Activated naive CD8-positive, alpha-beta T cell treated with anti-CD3 and anti-CD28 coated beads for 36 hours (primary cell): ENCODE measurements around the gene CARD11. TPM values are rescaled to one million over a fixed set of nuclear protein-coding genes. Genes with fewer than 3 reads are reported as not detected.
A peak's percentile ranks its signal among the peaks of the same experiment; 100 is the strongest.

Experiments used
- DNase-seq: peaks from one replicate; pipeline ENCODE4 v3.0.0; 2021
- H3K27ac Mint-ChIP-seq: one replicate; pipeline ENCODE4 v1.8.0; 2022; ENCODE audit warnings: mild to moderate bottlenecking, moderate library complexity, mixed read lengths
- H3K27me3 Mint-ChIP-seq: one replicate; pipeline ENCODE4 v1.8.0; 2022; ENCODE audit warnings: mild to moderate bottlenecking, mixed read lengths
- H3K36me3 Mint-ChIP-seq: one replicate; pipeline ENCODE4 v1.8.0; 2021; ENCODE audit warnings: mild to moderate bottlenecking, mixed read lengths
- H3K4me1 Mint-ChIP-seq: one replicate; pipeline ENCODE4 v1.8.0; 2021; ENCODE audit warnings: mixed read lengths
- H3K4me3 Mint-ChIP-seq: one replicate; pipeline ENCODE4 v1.8.0; 2022; ENCODE audit warnings: mild to moderate bottlenecking, moderate library complexity, mixed read lengths
- H3K9me3 Mint-ChIP-seq: one replicate; pipeline ENCODE4 v1.8.0; 2022; ENCODE audit warnings: mixed read lengths
- total RNA-seq, 2 experiments: library from RNA; stranded (reverse); gene quantifications; one replicate each; pipeline ENCODE4 v1.2.3, GENCODE V29; 2021

Gene CARD11
- total RNA-seq, 2 experiments from 2014 or later = 108 to 111 TPM

DNA sequence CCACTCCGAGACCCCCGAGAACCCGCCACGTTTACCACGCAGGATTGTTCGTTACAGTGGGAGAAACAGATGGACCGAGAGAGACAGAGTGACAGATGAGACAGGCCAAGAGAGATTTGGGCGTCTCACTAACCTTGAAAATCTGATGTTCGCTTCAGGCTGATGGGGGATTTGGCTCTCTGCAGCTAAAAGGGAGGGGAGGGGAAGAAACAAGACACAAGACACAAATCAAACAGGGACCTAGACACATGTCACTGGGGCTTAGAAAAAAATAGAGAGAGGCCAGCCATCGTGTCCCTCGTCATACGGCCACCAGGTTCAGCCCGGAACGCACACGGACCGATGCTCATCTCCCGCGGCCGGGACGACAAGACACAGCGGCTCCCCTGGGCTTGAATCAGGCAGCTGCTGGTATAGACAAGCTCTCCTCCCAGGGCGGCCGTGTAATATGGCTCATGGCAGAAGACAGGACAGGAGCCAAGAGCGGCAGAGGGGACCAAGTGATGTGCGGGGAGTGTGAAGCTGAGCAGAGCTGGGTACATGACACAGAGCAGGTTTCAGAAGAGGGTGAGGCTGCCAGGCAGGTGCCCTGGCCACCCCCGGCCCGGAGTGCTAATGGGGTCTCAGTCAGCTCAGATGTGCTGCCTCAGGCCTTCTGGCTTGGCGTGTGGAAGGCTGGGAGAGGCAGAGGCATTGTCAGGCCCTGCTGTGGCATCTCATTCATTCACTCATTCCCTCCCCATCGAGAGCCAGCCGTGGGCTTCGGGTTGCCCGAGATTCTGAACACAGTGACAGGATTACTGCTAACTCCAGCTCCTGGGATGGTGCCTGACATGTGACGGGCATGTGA is 111.0 kb downstream of the CARD11 start:
- H3K9me3 Mint-ChIP-seq = no peaks in the 10 kb centered on the region
- no peak for DNase-seq
- no peaks in the 10 kb centered on the region for H3K27me3 Mint-ChIP-seq
- H3K27ac Mint-ChIP-seq = peak overlapping the region; percentile 21
- no peak overlapping the region for H3K4me3 Mint-ChIP-seq
- H3K4me1 Mint-ChIP-seq = peaks cover 9% of the 10 kb centered on the region
- H3K36me3 Mint-ChIP-seq = peaks cover 39% of the 10 kb centered on the region

DNA sequence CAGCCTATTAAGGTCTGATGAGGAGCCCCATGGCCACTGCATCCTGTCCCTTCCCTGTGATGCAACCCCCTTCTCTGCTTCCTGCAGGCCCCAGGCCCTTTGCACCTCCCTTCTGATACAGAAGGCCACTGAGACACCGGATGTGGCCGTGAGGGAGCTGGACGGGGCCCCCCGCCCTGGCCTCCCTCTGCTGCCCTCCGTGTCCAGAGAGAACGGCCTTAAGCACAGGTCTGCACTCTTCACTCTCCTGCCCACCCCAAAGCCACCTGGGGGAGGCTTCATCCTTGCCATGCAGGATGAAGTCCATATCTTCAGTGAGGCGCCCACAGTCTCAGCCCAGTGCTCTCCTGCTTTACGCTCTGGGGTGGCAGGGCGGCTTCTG is 112.6 kb downstream of the CARD11 start:
- Mint-ChIP-seq H3K9me3 (no peaks in the 10 kb centered on the region), H3K4me3 (no peak overlapping the region), H3K27ac (peak overlapping the region; percentile 38), H3K36me3 (peaks cover 36% of the 10 kb centered on the region), H3K27me3 (no peaks in the 10 kb centered on the region), H3K4me1 (peaks cover 9% of the 10 kb centered on the region)
- DNase-seq = no peak

DNA sequence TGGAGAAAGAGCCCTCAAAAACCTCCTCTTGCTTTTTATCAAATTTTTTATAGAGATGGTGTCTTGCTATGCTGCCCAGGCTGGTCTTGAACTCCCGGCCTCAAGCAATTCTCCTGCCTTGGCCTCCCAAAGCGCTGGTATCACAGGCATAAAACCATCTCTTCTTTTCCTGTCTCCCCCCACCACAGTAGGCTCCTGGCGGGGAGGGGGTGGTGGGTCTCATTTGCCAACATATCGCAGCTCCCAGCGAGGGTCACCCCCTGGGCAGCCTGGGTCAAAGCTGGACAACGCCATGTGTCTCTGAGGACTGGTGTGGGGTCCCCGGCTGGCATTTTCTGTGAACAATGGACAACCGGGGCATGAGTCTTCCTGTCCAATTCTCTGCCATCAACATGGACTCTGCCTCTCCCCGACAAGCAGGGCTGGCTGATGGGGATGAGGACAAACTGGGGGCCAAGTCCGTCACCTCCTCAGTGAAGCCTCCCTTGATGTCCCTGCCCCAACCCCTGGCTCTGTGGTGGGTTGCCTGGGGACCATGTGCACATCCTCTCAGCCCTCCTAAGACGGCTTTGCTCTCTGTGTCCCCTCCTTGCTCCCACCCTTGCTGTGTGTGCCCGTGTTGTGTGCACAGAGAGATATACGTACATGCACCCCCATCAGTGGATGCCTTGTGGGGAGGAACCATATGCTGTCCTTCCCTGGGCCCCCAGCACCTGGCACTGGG is 113.2 kb downstream of the CARD11 start:
- Mint-ChIP-seq H3K36me3 (peaks cover 40% of the 10 kb centered on the region), H3K4me1 (peaks cover 9% of the 10 kb centered on the region), H3K9me3 (no peaks in the 10 kb centered on the region), H3K27ac (peak overlapping the region; percentile 29), H3K27me3 (no peaks in the 10 kb centered on the region), H3K4me3 (no peak overlapping the region)
- no peak for DNase-seq

DNA sequence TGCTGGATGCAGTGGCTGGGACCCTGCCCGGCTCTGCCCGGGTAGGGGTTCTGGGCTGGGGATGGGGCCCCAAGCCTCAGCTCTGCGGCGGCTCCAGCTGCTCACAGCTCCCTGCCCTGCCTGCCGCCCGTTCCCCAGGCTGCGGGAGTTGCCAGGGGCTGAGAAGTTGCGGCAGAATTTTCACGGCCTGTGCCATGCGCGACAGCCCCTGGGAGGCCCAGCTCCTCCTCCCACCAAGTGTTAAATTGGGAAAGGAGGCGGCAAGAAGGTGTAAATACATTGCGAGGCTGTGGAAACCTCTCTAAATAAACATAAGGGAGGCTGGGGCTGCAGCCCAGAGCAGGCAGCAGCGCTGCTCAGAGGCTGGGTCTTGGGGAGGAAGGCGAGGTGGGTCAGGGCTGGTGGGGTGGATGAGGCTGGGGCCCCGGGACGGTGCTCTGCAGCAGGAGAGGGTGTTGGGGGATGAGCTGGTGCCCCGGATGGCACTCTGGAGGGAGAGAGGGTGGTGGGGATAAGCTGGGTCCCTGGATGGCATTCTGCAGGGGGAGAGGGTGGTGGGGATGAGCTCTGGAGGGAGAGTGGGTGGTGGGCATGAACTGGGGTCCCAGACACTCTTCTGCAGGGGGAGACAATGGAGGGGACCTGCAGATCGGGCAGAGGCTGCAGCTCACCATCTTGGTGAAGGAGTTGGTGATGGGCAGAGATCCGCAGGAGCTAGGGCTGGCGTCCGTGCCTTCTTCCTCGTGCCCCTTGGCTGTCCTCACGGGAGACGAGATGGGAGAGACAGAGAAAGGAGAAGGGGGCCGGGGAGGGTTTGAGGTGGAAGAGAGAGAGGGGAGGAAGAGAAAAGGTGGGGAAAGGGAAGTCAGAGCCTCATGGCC is 114.1 kb downstream of the CARD11 start:
- peaks cover 7% of the 10 kb centered on the region for H3K4me1 Mint-ChIP-seq
- H3K27ac Mint-ChIP-seq = peak overlapping the region; percentile 62
- no peaks in the 10 kb centered on the region for H3K9me3 Mint-ChIP-seq
- H3K4me3 Mint-ChIP-seq = no peak overlapping the region
- H3K27me3 Mint-ChIP-seq = no peaks in the 10 kb centered on the region
- no peak for DNase-seq
- H3K36me3 Mint-ChIP-seq = peaks cover 38% of the 10 kb centered on the region

DNA sequence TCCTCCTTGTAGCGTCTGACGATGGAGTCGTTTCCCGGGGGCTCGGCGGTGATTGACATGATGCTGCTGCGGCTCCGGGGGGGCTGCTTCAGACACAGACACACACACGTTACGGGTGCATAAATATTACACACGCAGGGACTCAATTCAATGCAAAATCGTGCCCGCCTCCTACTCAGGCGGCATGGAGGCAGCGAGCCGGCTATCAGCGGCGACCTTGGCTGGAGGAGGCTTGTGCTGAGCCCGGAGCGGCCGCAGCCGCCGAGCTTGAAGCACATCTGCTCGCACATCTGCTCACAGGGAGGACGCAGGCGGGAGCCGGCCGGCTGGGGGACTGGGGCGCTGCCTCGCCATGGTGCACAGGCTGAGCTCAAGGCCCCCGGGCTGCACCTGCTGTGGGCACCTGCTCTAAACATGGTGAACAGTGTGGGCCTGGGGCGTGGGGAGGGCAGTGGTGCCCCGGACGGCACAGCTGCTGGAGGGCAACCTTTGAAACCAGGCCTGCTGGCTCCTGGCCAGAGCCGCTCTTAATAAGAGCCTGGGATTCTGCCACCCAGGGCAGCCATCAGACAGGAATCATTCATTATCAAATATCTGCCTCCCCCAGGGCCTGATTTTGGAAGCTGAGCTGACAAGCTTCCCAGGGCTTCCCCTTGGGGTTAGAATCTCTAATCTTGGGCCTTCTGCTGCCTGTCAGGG is 114.9 kb downstream of the CARD11 start:
- H3K27ac Mint-ChIP-seq = no peak overlapping the region
- peaks cover 35% of the 10 kb centered on the region for H3K36me3 Mint-ChIP-seq
- no peaks in the 10 kb centered on the region for H3K27me3 Mint-ChIP-seq
- no peaks in the 10 kb centered on the region for H3K9me3 Mint-ChIP-seq
- DNase-seq = no peak
- no peak overlapping the region for H3K4me3 Mint-ChIP-seq
- H3K4me1 Mint-ChIP-seq = peaks cover 3% of the 10 kb centered on the region

DNA sequence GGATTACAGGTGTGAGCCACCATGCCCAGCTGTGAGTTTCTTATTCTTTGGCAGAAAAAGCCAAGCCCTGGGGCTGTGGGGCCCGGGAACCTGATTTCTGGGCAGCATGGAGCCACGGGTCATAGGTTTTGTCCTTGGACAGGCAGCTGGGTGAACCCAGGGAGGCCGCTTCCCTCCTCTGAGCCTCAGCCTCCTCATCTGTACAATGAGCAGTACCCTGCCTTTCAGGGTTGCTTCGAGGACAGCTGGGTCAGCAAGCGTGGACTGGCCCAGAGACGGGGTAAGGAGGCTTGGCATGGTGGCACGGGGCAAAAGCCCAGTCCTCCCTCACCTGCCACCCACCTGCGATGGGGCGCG is 115.4 kb downstream of the CARD11 start:
- Mint-ChIP-seq H3K27ac (no peak overlapping the region), H3K36me3 (peaks cover 32% of the 10 kb centered on the region), H3K27me3 (no peaks in the 10 kb centered on the region), H3K4me1 (no peaks in the 10 kb centered on the region), H3K9me3 (no peaks in the 10 kb centered on the region), H3K4me3 (no peak overlapping the region)
- DNase-seq = no peak

DNA sequence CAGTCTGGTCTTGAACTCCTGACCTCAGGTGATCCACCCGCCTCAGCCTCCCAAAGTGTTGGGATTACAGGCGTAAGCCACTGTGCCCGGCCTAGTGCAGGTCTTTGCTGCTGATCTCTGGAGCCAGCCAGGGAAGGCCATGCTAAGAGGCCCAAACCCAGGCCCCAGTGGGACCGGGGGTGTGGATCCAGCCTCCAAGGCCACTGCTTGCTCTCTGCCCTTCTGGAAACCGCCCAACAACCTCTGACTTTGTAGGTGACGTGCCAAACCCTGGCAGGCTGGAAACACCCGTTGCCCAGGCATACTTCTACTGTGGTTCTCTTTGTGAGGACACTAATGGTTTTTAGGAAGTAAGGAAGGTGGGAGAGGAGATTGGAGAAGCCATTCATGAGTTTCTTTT is 116.1 kb downstream of the CARD11 start:
- Mint-ChIP-seq H3K9me3 (no peaks in the 10 kb centered on the region), H3K36me3 (peaks cover 29% of the 10 kb centered on the region), H3K27me3 (no peaks in the 10 kb centered on the region), H3K4me3 (no peak overlapping the region), H3K27ac (no peak overlapping the region), H3K4me1 (no peaks in the 10 kb centered on the region)
- no peak for DNase-seq

DNA sequence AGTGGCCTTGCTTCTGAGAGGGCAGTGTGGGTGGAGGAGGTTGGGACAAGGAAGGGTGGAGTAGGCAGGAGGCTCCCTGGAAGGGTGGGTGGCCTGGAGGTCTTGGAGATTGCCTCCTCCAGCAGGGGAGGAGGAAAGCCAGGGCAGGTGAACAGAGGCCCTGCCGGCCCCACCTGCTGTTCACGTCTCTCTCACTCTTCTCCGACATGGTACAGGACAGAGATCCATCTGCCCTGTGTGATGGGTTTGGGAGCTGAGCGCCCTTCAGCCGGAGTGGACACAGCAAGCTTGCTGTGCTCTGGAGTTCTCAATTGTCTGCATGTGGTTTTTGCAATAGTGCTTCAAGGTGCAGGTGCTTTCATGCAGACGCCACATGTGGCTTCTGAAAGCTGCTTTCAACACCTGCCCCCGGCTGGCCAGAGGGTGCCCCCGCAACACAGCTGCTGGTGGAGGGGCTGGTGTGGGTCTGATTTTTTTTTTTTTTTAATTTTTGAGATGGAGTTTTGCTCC is 116.7 kb downstream of the CARD11 start:
- H3K9me3 Mint-ChIP-seq = no peaks in the 10 kb centered on the region
- peaks cover 24% of the 10 kb centered on the region for H3K36me3 Mint-ChIP-seq
- H3K4me1 Mint-ChIP-seq = no peaks in the 10 kb centered on the region
- H3K27me3 Mint-ChIP-seq = no peaks in the 10 kb centered on the region
- no peak overlapping the region for H3K4me3 Mint-ChIP-seq
- no peak overlapping the region for H3K27ac Mint-ChIP-seq
- DNase-seq = no peak

DNA sequence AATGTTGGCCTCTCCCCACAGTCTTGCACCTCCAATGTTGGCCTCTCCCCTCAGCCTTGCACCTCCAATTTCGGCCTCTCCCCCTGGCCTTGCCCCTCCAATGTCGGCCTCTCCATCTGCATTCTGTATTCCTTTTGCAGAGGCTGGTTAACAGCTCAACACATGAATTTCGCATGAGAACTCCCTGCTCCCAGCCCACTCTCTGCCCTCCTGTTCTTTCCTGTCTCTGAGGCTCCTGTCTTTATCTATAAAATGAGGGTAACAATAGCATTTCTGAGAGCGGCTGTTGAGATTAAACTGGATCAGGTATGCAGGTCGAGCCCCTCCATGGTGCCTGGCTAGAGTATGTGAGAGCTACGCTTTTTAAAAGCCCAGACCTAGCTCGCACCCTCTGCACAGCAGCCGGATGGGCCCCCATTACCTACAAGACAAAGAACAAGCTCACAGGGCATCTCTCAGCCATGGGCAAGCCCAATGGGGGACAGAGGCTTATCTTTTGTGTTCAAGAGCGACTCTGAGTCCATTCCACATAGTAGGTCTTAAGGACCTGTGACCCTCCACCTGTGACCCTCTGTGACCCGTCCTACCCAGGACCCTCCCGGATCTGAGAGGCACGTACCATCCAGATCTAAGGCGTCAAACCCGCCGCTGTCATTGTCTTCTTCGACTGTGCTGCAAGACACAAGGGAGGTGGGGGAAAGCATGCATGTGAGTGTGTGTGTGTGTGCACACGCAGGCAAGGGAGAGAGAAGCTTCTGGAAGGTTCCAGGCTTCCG is 117.4 kb downstream of the CARD11 start:
- Mint-ChIP-seq H3K4me3 (no peak overlapping the region), H3K36me3 (peaks cover 26% of the 10 kb centered on the region), H3K27me3 (no peaks in the 10 kb centered on the region), H3K27ac (no peak overlapping the region), H3K9me3 (no peaks in the 10 kb centered on the region), H3K4me1 (no peaks in the 10 kb centered on the region)
- no peak for DNase-seq

DNA sequence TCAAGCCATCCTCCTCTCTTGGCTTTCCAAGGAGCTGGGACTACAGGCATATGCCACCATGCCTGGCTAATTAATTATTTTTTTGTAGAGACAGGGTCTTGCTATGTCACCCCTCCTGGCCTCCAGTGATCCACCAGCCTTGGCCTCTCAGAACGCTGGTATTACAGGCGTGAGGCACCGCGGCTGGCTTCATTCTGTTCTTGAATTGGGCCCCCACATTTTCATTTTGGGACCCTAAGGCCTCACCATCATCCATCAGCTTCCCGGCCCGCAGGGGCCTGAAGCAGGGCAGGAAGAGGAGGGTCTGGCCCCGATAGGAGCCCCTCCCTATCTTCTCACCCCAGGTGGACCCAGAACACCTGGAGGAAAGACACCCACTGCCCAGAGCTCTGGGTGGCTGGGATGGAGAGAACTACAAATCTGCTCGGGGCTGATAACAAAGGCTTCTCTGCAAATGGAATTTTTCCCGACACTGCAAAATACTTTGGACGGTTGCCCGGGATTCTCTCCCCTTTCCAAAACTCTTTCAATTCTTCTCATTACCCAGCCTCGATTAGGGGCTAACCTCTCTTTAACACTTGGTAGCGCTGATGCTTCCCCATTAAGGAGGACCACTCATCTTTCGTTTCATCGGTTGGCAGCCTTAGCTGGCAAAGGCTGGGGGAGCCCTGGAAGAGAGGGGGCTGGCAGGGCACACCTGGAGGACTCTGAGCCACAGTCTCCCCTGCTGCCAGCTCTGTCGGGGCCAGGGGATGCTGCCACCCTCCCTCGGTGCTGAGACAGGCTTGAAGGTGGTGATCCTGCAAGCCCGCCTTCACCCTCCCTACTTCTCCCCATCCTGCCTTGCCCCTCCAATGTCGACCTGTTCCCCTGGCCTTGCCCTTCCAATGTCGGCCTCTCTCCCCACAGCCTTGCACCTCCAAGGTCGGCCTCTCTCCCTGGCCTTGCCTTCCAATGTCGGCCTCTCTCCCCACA is 118.5 kb downstream of the CARD11 start:
- Mint-ChIP-seq H3K27me3 (no peaks in the 10 kb centered on the region), H3K27ac (no peak overlapping the region), H3K36me3 (peaks cover 33% of the 10 kb centered on the region), H3K4me1 (no peaks in the 10 kb centered on the region), H3K4me3 (no peak overlapping the region), H3K9me3 (no peaks in the 10 kb centered on the region)
- no peak for DNase-seq

DNA sequence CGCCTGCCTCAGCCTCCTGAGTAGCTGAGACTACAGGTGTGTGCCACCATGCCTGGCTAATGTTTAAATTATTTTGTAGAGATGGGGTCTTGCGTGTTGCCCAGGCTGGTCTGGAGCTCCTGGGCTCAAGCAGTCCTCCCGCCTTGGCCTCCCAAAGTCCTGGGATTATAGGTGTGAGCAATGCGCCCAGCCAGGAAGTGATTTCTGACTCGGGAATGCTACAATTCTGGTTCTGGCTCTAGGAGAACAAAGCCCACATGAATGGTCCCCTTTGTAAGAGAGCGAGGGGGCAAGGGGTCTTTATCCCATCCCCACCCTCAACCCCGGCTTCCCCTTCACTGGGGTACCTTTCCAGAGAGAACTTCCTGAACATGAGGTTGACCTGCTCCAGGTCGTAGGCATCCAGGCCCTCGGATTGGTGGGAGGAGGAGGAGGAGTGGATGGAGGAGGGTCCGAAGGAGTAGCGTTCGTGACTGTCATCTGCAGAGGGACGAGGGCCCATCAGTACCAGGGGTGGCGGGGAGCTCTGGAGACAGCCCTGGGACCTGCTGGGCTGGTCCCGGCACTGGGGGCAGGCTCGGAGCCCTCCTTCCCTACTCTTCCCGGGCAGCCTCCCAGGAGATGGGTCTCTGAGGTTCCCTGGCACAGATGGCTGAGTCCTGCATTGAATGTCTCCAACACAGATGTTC is 119.6 kb downstream of the CARD11 start:
- Mint-ChIP-seq H3K9me3 (no peaks in the 10 kb centered on the region), H3K36me3 (peaks cover 39% of the 10 kb centered on the region)
- no peak for DNase-seq

DNA sequence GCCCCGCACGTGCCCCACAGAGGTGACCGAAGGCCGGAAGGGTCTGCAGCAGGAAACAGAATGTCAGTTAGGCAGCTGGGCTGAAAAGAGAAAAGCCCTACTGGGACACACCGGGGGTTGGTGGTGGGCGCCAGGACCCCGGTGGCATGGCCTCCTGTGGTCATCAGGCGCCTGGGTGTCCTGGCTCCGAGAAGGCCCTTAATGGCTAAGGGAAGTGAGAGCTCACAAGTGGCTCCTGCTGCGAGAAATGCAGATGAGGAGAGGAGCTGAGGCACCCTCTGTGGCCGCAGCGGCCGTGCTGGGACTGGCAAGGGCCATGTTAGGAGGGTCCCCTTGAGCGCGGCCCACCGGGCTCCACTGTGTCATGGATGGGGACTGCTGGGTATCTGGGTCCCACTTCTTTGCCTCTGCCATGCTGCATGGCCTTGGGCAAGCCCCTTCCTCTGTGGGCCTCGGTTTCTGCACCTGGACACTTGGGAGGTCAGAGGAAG is 120.3 kb downstream of the CARD11 start:
- Mint-ChIP-seq H3K4me1 (no peaks in the 10 kb centered on the region), H3K27ac (no peak overlapping the region), H3K36me3 (peaks cover 43% of the 10 kb centered on the region), H3K4me3 (no peak overlapping the region), H3K27me3 (no peaks in the 10 kb centered on the region), H3K9me3 (no peaks in the 10 kb centered on the region)
- no peak for DNase-seq

More for the DNA sequence above, 119.6 kb downstream of the CARD11 start:
- no peak overlapping the region for H3K4me3 Mint-ChIP-seq
- H3K4me1 Mint-ChIP-seq = no peaks in the 10 kb centered on the region
- H3K27ac Mint-ChIP-seq = no peak overlapping the region
- H3K27me3 Mint-ChIP-seq = no peaks in the 10 kb centered on the region
